H9 (cell line): Measurements from ENCODE around the gene ISG20L2. TPM values are rescaled to one million over a fixed set of nuclear protein-coding genes. Genes with fewer than 3 reads are reported as not detected.

Experiments used
- DNase-seq: peaks from one replicate; pipeline ENCODE4 v3.0.0-alpha.2; 2017
- H2AFZ ChIP-seq: one replicate; pipeline ENCODE4 v1.6.1; 2013; ENCODE audit warnings: mild to moderate bottlenecking, low read length, control low read depth, moderate library complexity
- H2AK5ac ChIP-seq: 2 replicates; pipeline ENCODE4 v1.6.1; 2013; ENCODE audit warnings: low read length, control low read depth, mixed read lengths; ENCODE audit not compliant: insufficient read length
- H2BK120ac ChIP-seq: one replicate; pipeline ENCODE4 v1.6.1; 2013; ENCODE audit warnings: low read depth, mild to moderate bottlenecking, low read length, control low read depth, inconsistent platforms; ENCODE audit not compliant: poor library complexity, severe bottlenecking
- H2BK12ac ChIP-seq: 2 replicates; pipeline ENCODE4 v1.6.1; 2013; ENCODE audit warnings: low read length, control low read depth, mixed read lengths, low read depth; ENCODE audit not compliant: insufficient read length
- H2BK15ac ChIP-seq: 2 replicates; pipeline ENCODE4 v1.6.1; 2013; ENCODE audit warnings: low read depth, low read length, control low read depth
- H2BK20ac ChIP-seq: one replicate; pipeline ENCODE4 v1.6.1; 2013; ENCODE audit warnings: low read depth, mild to moderate bottlenecking, low read length, control low read depth, inconsistent platforms; ENCODE audit not compliant: poor library complexity, severe bottlenecking
- H2BK5ac ChIP-seq: 2 replicates; pipeline ENCODE4 v1.6.1; 2013; ENCODE audit warnings: low read length, control low read depth, mixed read lengths; ENCODE audit not compliant: insufficient read length
- H3K14ac ChIP-seq: 2 replicates; pipeline ENCODE4 v1.6.1; 2013; ENCODE audit warnings: low read length, control low read depth; ENCODE audit not compliant: insufficient read depth
- H3K18ac ChIP-seq: 2 replicates; pipeline ENCODE4 v1.6.1; 2013; ENCODE audit warnings: low read depth, mild to moderate bottlenecking, mixed read lengths, low read length, control low read depth; ENCODE audit not compliant: insufficient read length
- H3K23ac ChIP-seq: 2 replicates; pipeline ENCODE4 v1.6.1; 2013; ENCODE audit warnings: low read length, control low read depth, mixed read lengths, low read depth; ENCODE audit not compliant: insufficient read length
- H3K23me2 ChIP-seq: 2 replicates; pipeline ENCODE4 v1.6.1; 2013; ENCODE audit warnings: low read depth, mild to moderate bottlenecking, mixed read lengths, low read length, control low read depth; ENCODE audit not compliant: insufficient read length, poor library complexity, severe bottlenecking
- H3K27ac ChIP-seq: 2 replicates; pipeline ENCODE4 v1.5.1; 2013; ENCODE audit warnings: low read length, control low read depth, mixed read lengths, low read depth; ENCODE audit not compliant: insufficient read length
- H3K27me3 ChIP-seq: 2 replicates; pipeline ENCODE4 v1.6.1; 2013; ENCODE audit warnings: low read length, control low read depth, inconsistent platforms; ENCODE audit not compliant: insufficient read depth
- H3K4ac ChIP-seq: 2 replicates; pipeline ENCODE4 v1.6.1; 2013; ENCODE audit warnings: low read depth, mild to moderate bottlenecking, control low read depth, inconsistent platforms, low read length, moderate library complexity
- H3K4me1 ChIP-seq: 2 replicates; pipeline ENCODE4 v1.6.1; 2013; ENCODE audit warnings: low read length, control low read depth, inconsistent platforms; ENCODE audit not compliant: insufficient read depth
- H3K4me2 ChIP-seq: 2 replicates; pipeline ENCODE4 v1.6.1; 2013; ENCODE audit warnings: low read length, control low read depth, mixed read lengths; ENCODE audit not compliant: insufficient read length, insufficient read depth
- H3K56ac ChIP-seq: 2 replicates; pipeline ENCODE4 v1.6.1; 2013; ENCODE audit warnings: low read depth, mild to moderate bottlenecking, mixed read lengths, low read length, control low read depth; ENCODE audit not compliant: insufficient read length
- H3K79me1 ChIP-seq: 2 replicates; pipeline ENCODE4 v1.6.1; 2013; ENCODE audit warnings: low read depth, mild to moderate bottlenecking, moderate library complexity, low read length, control low read depth, inconsistent platforms; ENCODE audit not compliant: insufficient read depth, poor library complexity, severe bottlenecking
- H3K79me2 ChIP-seq: 2 replicates; pipeline ENCODE4 v1.6.1; 2013; ENCODE audit warnings: low read length, control low read depth, inconsistent platforms; ENCODE audit not compliant: insufficient read depth
- H3K9ac ChIP-seq: 2 replicates; pipeline ENCODE4 v1.6.1; 2013; ENCODE audit warnings: low read length, control low read depth, mixed read lengths; ENCODE audit not compliant: insufficient read length; ENCODE audit errors: extremely low read depth
- H3K9me3 ChIP-seq: one replicate; pipeline ENCODE4 v1.6.1; 2013; ENCODE audit warnings: low read depth, low read length, inconsistent platforms; ENCODE audit not compliant: control insufficient read depth
- H3T11ph ChIP-seq: one replicate; pipeline ENCODE4 v1.6.1; 2013; ENCODE audit warnings: mild to moderate bottlenecking, low read length, control low read depth, inconsistent platforms
- H4K20me1 ChIP-seq: one replicate; pipeline ENCODE4 v1.6.1; 2013; ENCODE audit not compliant: control insufficient read depth, insufficient read length, insufficient read depth
- H4K5ac ChIP-seq: 2 replicates; pipeline ENCODE4 v1.6.1; 2013; ENCODE audit warnings: low read depth, mild to moderate bottlenecking, mixed read lengths, low read length, control low read depth; ENCODE audit not compliant: insufficient read length
- H4K8ac ChIP-seq: replicated peaks from 2 replicates; pipeline ENCODE4 v1.6.1; 2013; ENCODE audit warnings: low read length, control low read depth, mixed read lengths, low read depth; ENCODE audit not compliant: insufficient read length
- H4K91ac ChIP-seq: 2 replicates; pipeline ENCODE4 v1.6.1; 2013; ENCODE audit warnings: low read depth, mild to moderate bottlenecking, moderate library complexity, mixed read lengths, low read length, control low read depth; ENCODE audit not compliant: insufficient read length
- H3K27ac Mint-ChIP-seq, 3 experiments: 2 replicates in 2 of 3; 3 replicates in 1 of 3; pipeline ENCODE4 v1.8.0; 2020 to 2021; ENCODE audit warnings: mixed read lengths in 3 of 3, mild to moderate bottlenecking in 1 of 3, moderate library complexity in 1 of 3
- H3K27me3 Mint-ChIP-seq: 2 replicates; pipeline ENCODE4 v1.8.0; 2021; ENCODE audit warnings: low read depth, mild to moderate bottlenecking, moderate library complexity, mixed read lengths
- H3K36me3 Mint-ChIP-seq, 3 experiments: 2 replicates in 2 of 3; 3 replicates in 1 of 3; pipeline ENCODE4 v1.8.0; 2020 to 2021; ENCODE audit warnings: low read depth in 3 of 3, mixed read lengths in 3 of 3; ENCODE audit not compliant: insufficient read depth in 1 of 3
- H3K4me1 Mint-ChIP-seq, 2 experiments: 2 replicates each; pipeline ENCODE4 v1.8.0; 2020; ENCODE audit warnings: mixed read lengths in 2 of 2
- H3K4me3 Mint-ChIP-seq, 2 experiments: 2 replicates in 1 of 2; 3 replicates in 1 of 2; pipeline ENCODE4 v1.8.0; 2020 to 2021; ENCODE audit warnings: mild to moderate bottlenecking in 2 of 2, mixed read lengths in 2 of 2, moderate library complexity in 1 of 2
- H3K9me3 Mint-ChIP-seq, 2 experiments: 2 replicates in 1 of 2; 3 replicates in 1 of 2; pipeline ENCODE4 v1.8.0; 2020; ENCODE audit warnings: mild to moderate bottlenecking in 2 of 2, mixed read lengths in 2 of 2, moderate library complexity in 1 of 2
- WGBS: extraction: QIAGEN DNeasy Blood & Tissue Kit; methylation state at CpG from one replicate; pipeline ENCODE4 v1.1.7; 2013; ENCODE audit warnings: missing lambda C conversion rate, low lambda C conversion rate, mixed read lengths; ENCODE audit not compliant: insufficient read length; ENCODE audit errors: extremely low coverage; 5-methylcytosine and 5-hydroxymethylcytosine counted together
- total RNA-seq: library from RNA; stranded (reverse); gene quantifications from 2 replicates; pipeline ENCODE4 v1.2.1, GENCODE V29; 2021
- TF ChIP-seq, protein P1 (sequence below): fragments of 200-600 bp; sonication (generic); conservative IDR thresholded peaks from 3 replicates; pipeline ENCODE4 v1.8.0; 2021; ENCODE audit warnings: antibody characterized with exemption, mild to moderate bottlenecking

The ISG20L2 gene
- total RNA-seq, 1 experiment from 2014 or later = 57.6 TPM

DNA sequence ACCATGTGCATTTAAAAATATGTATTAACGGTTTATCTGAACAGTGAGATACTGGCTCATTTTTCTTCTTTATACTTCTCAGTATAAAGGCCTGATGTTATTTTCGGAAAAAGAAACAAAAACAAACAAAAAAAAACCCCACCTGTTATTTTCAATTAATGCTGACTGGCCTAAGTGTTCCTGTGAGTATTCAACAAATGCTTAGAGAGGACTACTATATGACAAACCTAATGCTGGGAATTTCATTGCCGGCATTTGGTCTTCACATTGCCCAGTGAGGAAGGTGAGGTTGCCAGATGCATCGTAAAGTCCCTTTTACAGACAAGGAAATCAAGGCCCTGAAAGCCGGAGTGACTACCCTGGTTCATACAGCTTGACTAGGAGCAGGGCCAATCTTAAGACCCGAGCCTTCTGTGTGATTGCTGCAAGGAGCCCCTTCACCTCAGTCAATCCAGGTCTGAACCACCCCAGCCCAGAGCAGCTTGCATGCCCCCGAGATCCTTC is 11.7 kb upstream of the ISG20L2 start:
- Histone ChIP-seq H3K56ac (no peak overlapping the region), H3K9ac (peak overlapping the region; percentile 87), H2BK5ac (no peak overlapping the region), H2AK5ac (no peak overlapping the region), H3K4me1 (no peaks in the 10 kb centered on the region), H2BK15ac (no peak overlapping the region), H3K79me2 (no peaks in the 10 kb centered on the region; the same call in 1 of the 2 replicates), H4K91ac (no peak overlapping the region), H2BK12ac (no peak overlapping the region), H3K18ac (peak overlapping the region; percentile 29), H2BK20ac (no peak overlapping the region), H2BK120ac (no peak overlapping the region), H3K23ac (no peak overlapping the region), H3K23me2 (peaks cover 5% of the 10 kb centered on the region), H3K9me3 (no peaks in the 10 kb centered on the region), H3K27me3 (no peaks in the 10 kb centered on the region), H4K20me1 (no peaks in the 10 kb centered on the region), H3T11ph (no peak overlapping the region), H3K4me2 (peak overlapping the region; percentile 90), H4K8ac (no peak overlapping the region), H4K5ac (no peak overlapping the region), H3K79me1 (no peaks in the 10 kb centered on the region), H3K14ac (peak overlapping the region; percentile 13), H3K27ac (peak overlapping the region; percentile 18), H2AFZ (no peak overlapping the region), H3K4ac (no peak overlapping the region)
- H3K27ac Mint-ChIP-seq = peak overlapping the region; percentile 93 to 99 (median 98)
- no peaks in the 10 kb centered on the region; a peak in 1 of 5 replicates for H3K9me3 Mint-ChIP-seq
- peaks cover 18 to 27% of the 10 kb centered on the region in 2 experiments for H3K4me1 Mint-ChIP-seq
- peak overlapping the region; percentile 85 to 92 for H3K4me3 Mint-ChIP-seq
- TF ChIP-seq, protein P1, sequence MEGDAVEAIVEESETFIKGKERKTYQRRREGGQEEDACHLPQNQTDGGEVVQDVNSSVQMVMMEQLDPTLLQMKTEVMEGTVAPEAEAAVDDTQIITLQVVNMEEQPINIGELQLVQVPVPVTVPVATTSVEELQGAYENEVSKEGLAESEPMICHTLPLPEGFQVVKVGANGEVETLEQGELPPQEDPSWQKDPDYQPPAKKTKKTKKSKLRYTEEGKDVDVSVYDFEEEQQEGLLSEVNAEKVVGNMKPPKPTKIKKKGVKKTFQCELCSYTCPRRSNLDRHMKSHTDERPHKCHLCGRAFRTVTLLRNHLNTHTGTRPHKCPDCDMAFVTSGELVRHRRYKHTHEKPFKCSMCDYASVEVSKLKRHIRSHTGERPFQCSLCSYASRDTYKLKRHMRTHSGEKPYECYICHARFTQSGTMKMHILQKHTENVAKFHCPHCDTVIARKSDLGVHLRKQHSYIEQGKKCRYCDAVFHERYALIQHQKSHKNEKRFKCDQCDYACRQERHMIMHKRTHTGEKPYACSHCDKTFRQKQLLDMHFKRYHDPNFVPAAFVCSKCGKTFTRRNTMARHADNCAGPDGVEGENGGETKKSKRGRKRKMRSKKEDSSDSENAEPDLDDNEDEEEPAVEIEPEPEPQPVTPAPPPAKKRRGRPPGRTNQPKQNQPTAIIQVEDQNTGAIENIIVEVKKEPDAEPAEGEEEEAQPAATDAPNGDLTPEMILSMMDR = no peak
- no CpG with 5 or more reads among the region's 7 CpGs for WGBS
- H3K27me3 Mint-ChIP-seq = no peaks in the 10 kb centered on the region
- no peak for DNase-seq
- peaks cover 21 to 48% (median 37%) of the 10 kb centered on the region in 3 experiments; a peak in 6 of 7 replicates for H3K36me3 Mint-ChIP-seq
